Erythroblast (primary cell): ENCODE measurements around the gene TSFM.

Source experiments
- GATA1 ChIP-seq: IDR thresholded peaks from 2 replicates; pipeline ENCODE4 v1.6.1; 2011; ENCODE audit warnings: low read depth, mild to moderate bottlenecking, control low read depth, low read length, moderate library complexity
- POLR2A ChIP-seq: IDR thresholded peaks from 2 replicates; pipeline ENCODE4 v1.6.1; 2011; ENCODE audit warnings: mild to moderate bottlenecking, low read length

GRCh38 chr12:57767305-57767698, 15.3 kb upstream of the TSFM start:
- TF ChIP-seq POLR2A (no peak), GATA1 (no peak)
